Activated CD4-positive, alpha-beta T cell treated with anti-CD3 and anti-CD28 coated beads, Interleukin-2, Interleukin-6, amounts not matched to agents 100 ng/mL and 50 ng/mL, durations not matched to agents 16 hours and 8 hours (primary cell): ENCODE results near the gene CIAO2A.
"Not testable (repeated sequence)": the region's sequence is repeated elsewhere in the genome, so short reads cannot be mapped to it uniquely, and the experiment has no call there.

ENCODE experiments used
- DNase-seq: peaks from one replicate; pipeline ENCODE4 v3.0.0-alpha.2; 2020

Gene CIAO2A

GRCh38 chr15:64093627-64094417 lies at the start of gene CIAO2A:
TSS of gene CIAO2A (minus strand) at chr15:64093838. CDS start at chr15:64093768, 70 bp downstream.
- peak; percentile 98 for DNase-seq

GRCh38 chr15:64143276-64143675 lies 49.6 kb upstream of the CIAO2A start:
- no peak for DNase-seq

GRCh38 chr15:64141798-64142512 lies 48.3 kb upstream of the CIAO2A start:
- DNase-seq = no peak

GRCh38 chr15:64138331-64138941 lies 44.8 kb upstream of the CIAO2A start:
- no peak for DNase-seq

- DNase-seq = no peak
Observed at GRCh38 chr15:64137226-64137833, 43.7 kb upstream of the CIAO2A start.

GRCh38 chr15:64136347-64136746 lies 42.7 kb upstream of the CIAO2A start:
- DNase-seq = no peak

- DNase-seq = no peak
Observed at GRCh38 chr15:64134345-64134829, 40.7 kb upstream of the CIAO2A start.

GRCh38 chr15:64133623-64134344 lies 40.1 kb upstream of the CIAO2A start:
- no peak for DNase-seq

- DNase-seq = no peak
Observed at GRCh38 chr15:64132217-64132616, 38.6 kb upstream of the CIAO2A start.

GRCh38 chr15:64131547-64131946 lies 37.9 kb upstream of the CIAO2A start:
- DNase-seq = no peak

GRCh38 chr15:64130159-64130558 lies 36.5 kb upstream of the CIAO2A start:
- DNase-seq = no peak

GRCh38 chr15:64127521-64128270 lies 34.1 kb upstream of the CIAO2A start:
- no peak for DNase-seq

- no peak for DNase-seq
Observed at GRCh38 chr15:64125978-64126377, 32.3 kb upstream of the CIAO2A start.

- DNase-seq = no peak
Observed at GRCh38 chr15:64122936-64123351, 29.3 kb upstream of the CIAO2A start.

GRCh38 chr15:64122444-64122843 lies 28.8 kb upstream of the CIAO2A start:
- no peak for DNase-seq

GRCh38 chr15:64121614-64122013 lies 28.0 kb upstream of the CIAO2A start:
- DNase-seq = no peak

- not testable (repeated sequence) for DNase-seq
Observed at GRCh38 chr15:64120322-64120721, 26.7 kb upstream of the CIAO2A start.

GRCh38 chr15:64117759-64118487 lies 24.3 kb upstream of the CIAO2A start:
- no peak for DNase-seq

- DNase-seq = peak; percentile 52
Observed at GRCh38 chr15:64112904-64113303, 19.3 kb upstream of the CIAO2A start.

GRCh38 chr15:64112073-64112772 lies 18.6 kb upstream of the CIAO2A start:
- DNase-seq = no peak
